Stimulated activated naive CD8-positive, alpha-beta T cell treated with anti-CD3 and anti-CD28 coated beads, Interleukin-15, amount 100 ng/mL, for 72 hours (primary cell): ENCODE data around the gene SLC35A4.

ENCODE experiments used
- ATAC-seq: fragments of 150-1000 bp; cut with Tn5 transposase; 2 replicates; pipeline ENCODE4 v1.10.0; 2021; ENCODE audit warnings: mild to moderate bottlenecking, moderate library complexity
- DNase-seq, 2 donors: peaks; one replicate each; pipeline ENCODE4 v3.0.0; 2021 to 2022
- H3K27ac Mint-ChIP-seq, 2 donors: one replicate each; pipeline ENCODE4 v1.8.0; 2022; ENCODE audit warnings: mild to moderate bottlenecking in 2 of 2, mixed read lengths in 2 of 2, moderate library complexity in 2 of 2
- H3K27me3 Mint-ChIP-seq: one replicate; pipeline ENCODE4 v1.8.0; 2022; ENCODE audit warnings: mixed read lengths
- H3K4me1 Mint-ChIP-seq: one replicate; pipeline ENCODE4 v1.8.0; 2022; ENCODE audit warnings: mild to moderate bottlenecking, mixed read lengths
- H3K4me3 Mint-ChIP-seq, 2 donors: one replicate each; pipeline ENCODE4 v1.8.0; 2022; ENCODE audit warnings: mild to moderate bottlenecking in 2 of 2, mixed read lengths in 2 of 2, moderate library complexity in 1 of 2
- H3K9me3 Mint-ChIP-seq, 2 donors: one replicate each; pipeline ENCODE4 v1.8.0; 2022; ENCODE audit warnings: mixed read lengths in 2 of 2

SLC35A4 gene

DNA sequence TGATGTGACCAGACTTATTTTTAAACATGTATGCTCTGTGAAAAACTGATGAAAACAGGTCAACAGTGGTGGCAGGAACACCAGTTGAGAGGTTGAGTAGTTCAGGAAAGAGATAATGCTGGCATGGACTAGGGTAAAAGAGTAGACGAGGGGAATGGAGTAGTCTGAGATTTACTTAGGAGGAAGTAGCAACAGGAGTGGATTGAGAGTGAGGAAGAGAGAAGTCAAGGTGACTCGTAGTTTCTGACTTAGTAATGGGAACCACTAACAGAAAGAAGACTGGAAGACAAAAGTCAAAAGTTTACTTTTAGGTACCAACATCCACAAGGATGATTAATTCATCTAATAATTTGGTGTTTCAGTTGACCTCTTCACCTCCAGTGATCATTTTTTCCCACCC is 11.0 kb upstream of the SLC35A4 start:
- DNase-seq, result no peak
- no peaks in the 10 kb centered on the region for H3K9me3 Mint-ChIP-seq
- no peaks in the 10 kb centered on the region for H3K27me3 Mint-ChIP-seq
- peaks cover 85% of the 10 kb centered on the region for H3K4me1 Mint-ChIP-seq
- H3K27ac Mint-ChIP-seq, result peak overlapping the region; percentile 22 to 51
- peak overlapping the region; percentile 78 to 90 for H3K4me3 Mint-ChIP-seq
- ATAC-seq, result peak; percentile 31

- H3K27ac Mint-ChIP-seq, result peak overlapping the region; percentile 51 to 83
- H3K4me3 Mint-ChIP-seq, result peak overlapping the region; percentile 78 to 90
- H3K9me3 Mint-ChIP-seq, result no peaks in the 10 kb centered on the region
- ATAC-seq, result no peak
- H3K27me3 Mint-ChIP-seq, result no peaks in the 10 kb centered on the region
- DNase-seq, result no peak
- peaks cover 77% of the 10 kb centered on the region for H3K4me1 Mint-ChIP-seq
Measured at GRCh38 chr5:140554454-140554853, 10.2 kb upstream of the SLC35A4 start.

GRCh38 chr5:140555747-140556312 is 8.8 kb upstream of the SLC35A4 start:
- ATAC-seq (peak; percentile 41), DNase-seq (no peak)
- Mint-ChIP-seq H3K4me3 (peak overlapping the region; percentile 78 to 90), H3K27ac (peak overlapping the region; percentile 44 to 91), H3K4me1 (peaks cover 63% of the 10 kb centered on the region), H3K9me3 (no peaks in the 10 kb centered on the region), H3K27me3 (no peaks in the 10 kb centered on the region)

DNA sequence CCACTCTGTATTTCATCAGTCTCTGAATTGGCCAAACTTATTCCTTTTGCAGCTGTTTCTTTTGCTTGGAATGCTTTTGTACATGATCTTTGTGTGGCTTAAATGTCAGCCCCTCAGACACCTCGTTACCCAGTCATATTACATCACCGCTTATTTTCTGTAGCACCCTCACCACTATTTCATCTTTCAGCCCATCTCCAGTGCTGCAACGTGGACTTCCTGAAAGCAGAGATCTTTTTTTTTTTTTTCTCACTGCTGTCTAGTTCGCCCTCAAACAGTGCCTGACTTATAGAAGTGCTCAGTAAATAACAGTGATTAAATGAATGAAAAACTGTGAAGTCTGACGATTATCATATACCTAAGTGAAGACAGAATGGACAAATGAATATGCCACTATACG is 8.2 kb upstream of the SLC35A4 start:
- H3K4me1 Mint-ChIP-seq, result peaks cover 57% of the 10 kb centered on the region

DNA sequence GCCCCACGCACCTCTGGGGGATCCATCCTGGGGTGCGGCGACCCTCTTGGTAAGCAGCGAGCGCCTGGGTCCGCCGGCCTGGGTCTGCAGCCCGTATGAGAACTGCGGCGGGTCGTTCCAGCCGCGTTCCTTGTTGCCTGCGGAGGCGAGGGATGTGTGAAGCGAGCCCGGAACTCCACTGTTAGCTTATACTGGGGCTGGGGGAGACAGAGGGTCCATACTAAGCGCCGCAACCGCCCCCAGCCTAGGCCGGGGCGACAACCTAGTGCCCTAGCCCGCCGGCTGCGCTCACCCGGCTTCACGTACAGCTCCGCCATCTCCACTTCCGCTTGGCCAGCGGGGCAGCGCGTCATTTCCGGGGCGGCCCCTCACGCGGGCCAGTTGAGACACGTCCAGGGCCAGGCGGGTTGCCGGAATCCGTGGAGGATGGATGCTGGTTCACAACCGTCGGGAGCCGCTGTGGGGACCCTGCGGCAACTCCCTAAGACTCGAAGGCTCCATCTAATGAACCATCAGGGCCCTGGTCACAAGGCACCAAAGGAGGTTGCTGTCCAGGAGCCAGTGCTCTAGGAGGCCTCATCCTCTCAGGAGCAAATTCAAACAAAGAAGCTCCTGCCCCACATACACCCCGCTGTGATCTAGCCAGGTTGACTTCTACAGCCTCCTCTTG is 7.4 kb upstream of the SLC35A4 start, which contains the start of gene SRA1:
Gene SRA1, minus strand, starts transcription at position 338 of the 670 bp plus-strand sequence. Its CDS starts 21 bp downstream, at position 317.
- ATAC-seq (peak; percentile 93), DNase-seq (peak; percentile 82 to 87)
- peaks cover 50% of the 10 kb centered on the region for H3K4me1 Mint-ChIP-seq
- H3K27me3 Mint-ChIP-seq, result no peaks in the 10 kb centered on the region
- H3K4me3 Mint-ChIP-seq, result peak within 1 kb of the TSS; percentile 78 to 90
- peak within 1 kb of the TSS; percentile 95 to 97 for H3K27ac Mint-ChIP-seq
- no peaks in the 10 kb centered on the region for H3K9me3 Mint-ChIP-seq

More for the DNA sequence above, 8.2 kb upstream of the SLC35A4 start:
- Mint-ChIP-seq H3K27ac (peak overlapping the region; percentile 68 to 95), H3K27me3 (no peaks in the 10 kb centered on the region), H3K4me3 (peak overlapping the region; percentile 78 to 90), H3K9me3 (no peaks in the 10 kb centered on the region)
- ATAC-seq (no peak), DNase-seq (no peak)

DNA sequence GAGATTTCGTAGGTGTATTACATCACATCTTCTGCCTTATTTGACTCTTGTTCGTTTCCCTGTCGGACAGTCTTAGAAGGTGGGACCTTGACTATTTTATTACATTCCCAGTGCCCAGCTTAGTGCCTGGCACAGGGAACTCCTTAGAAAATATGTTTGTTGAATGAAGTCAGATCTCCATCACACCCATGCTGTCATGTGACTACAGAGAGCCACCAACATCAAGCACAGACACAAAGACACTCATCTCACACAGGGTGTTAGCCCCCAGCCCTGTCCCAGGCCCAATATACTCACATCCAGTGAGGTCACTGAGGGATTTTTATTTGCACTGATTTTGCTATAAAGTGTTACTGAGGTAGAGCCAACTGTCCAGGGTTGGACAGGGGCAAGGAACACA is 6.7 kb upstream of the SLC35A4 start:
- peak overlapping the region; percentile 95 to 97 for H3K27ac Mint-ChIP-seq
- H3K4me1 Mint-ChIP-seq, result peaks cover 52% of the 10 kb centered on the region
- H3K4me3 Mint-ChIP-seq, result peak overlapping the region; percentile 78 to 90
- no peaks in the 10 kb centered on the region for H3K9me3 Mint-ChIP-seq
- DNase-seq (no peak), ATAC-seq (no peak)
- H3K27me3 Mint-ChIP-seq, result no peaks in the 10 kb centered on the region

DNA sequence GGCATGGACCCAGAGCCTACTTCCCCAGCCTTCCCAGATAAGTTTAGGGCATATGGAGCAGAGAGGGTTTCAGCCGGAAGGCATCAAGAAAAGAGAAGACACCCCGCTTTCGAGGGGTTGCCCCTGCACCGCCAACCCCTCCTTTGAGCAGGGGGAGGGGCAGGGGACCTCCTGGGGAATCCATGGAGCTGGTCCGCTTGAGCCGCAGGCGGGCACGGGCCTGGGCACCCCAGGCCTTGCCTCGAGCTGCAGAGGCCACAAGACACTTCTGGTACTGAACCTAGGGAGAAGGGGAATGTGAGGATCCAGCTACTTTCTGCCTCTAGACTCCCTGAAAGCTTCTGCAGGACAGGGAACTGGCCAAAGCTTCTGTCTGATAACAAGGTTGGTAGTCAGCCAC is 6.1 kb upstream of the SLC35A4 start:
- H3K27me3 Mint-ChIP-seq, result no peaks in the 10 kb centered on the region
- H3K4me1 Mint-ChIP-seq, result peaks cover 52% of the 10 kb centered on the region
- ATAC-seq, result no peak
- no peaks in the 10 kb centered on the region for H3K9me3 Mint-ChIP-seq
- H3K27ac Mint-ChIP-seq, result no peak overlapping the region
- no peak overlapping the region for H3K4me3 Mint-ChIP-seq
- DNase-seq, result no peak

- H3K9me3 Mint-ChIP-seq, result no peaks in the 10 kb centered on the region
- H3K27me3 Mint-ChIP-seq, result no peaks in the 10 kb centered on the region
- DNase-seq, result no peak
- no peak overlapping the region for H3K27ac Mint-ChIP-seq
- H3K4me3 Mint-ChIP-seq, result no peak overlapping the region
- ATAC-seq, result no peak
- H3K4me1 Mint-ChIP-seq, result peaks cover 45% of the 10 kb centered on the region
Measured at GRCh38 chr5:140560227-140560626, 4.4 kb upstream of the SLC35A4 start.

GRCh38 chr5:140561753-140562523 is 2.7 kb upstream of the SLC35A4 start:
- Mint-ChIP-seq H3K27me3 (no peaks in the 10 kb centered on the region), H3K4me3 (no peak overlapping the region), H3K27ac (peak overlapping the region in 1 of 2 donors; percentile 44), H3K9me3 (no peaks in the 10 kb centered on the region), H3K4me1 (peaks cover 48% of the 10 kb centered on the region)
- DNase-seq (no peak), ATAC-seq (no peak)

DNA sequence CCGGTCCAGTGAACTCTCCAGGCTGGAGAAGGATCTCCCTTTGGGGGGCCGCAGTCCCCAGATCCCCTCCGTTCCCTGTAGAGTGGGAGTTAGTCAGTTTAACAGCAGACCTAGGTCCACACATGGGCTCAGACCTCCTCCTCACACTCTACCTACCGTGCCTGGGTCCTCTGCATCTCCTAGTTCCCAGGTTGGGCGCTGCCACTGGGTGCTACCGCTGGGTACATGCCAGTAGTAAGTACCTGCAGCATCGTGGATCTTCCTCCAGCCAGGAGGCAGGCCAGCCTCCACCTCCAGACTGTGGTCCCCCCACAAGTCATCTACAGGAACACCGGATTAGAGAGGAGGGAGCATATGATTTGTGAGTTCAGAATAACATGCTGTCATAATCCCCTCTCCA is 1.0 kb upstream of the SLC35A4 start:
- ATAC-seq, result no peak
- H3K4me3 Mint-ChIP-seq, result peak overlapping the region; percentile 91 to 98
- peak overlapping the region; percentile 89 to 99 for H3K27ac Mint-ChIP-seq
- no peak for DNase-seq
- no peaks in the 10 kb centered on the region for H3K27me3 Mint-ChIP-seq
- H3K4me1 Mint-ChIP-seq, result peaks cover 54% of the 10 kb centered on the region
- no peaks in the 10 kb centered on the region for H3K9me3 Mint-ChIP-seq

GRCh38 chr5:140565024-140565779 is 574 bp downstream of the SLC35A4 start:
- Mint-ChIP-seq H3K9me3 (no peaks in the 10 kb centered on the region), H3K27ac (peak overlapping the region; percentile 96 to 99), H3K4me3 (peak overlapping the region; percentile 91 to 98), H3K27me3 (no peaks in the 10 kb centered on the region), H3K4me1 (peaks cover 69% of the 10 kb centered on the region)
- DNase-seq (no peak), ATAC-seq (peak; percentile 6)

DNA sequence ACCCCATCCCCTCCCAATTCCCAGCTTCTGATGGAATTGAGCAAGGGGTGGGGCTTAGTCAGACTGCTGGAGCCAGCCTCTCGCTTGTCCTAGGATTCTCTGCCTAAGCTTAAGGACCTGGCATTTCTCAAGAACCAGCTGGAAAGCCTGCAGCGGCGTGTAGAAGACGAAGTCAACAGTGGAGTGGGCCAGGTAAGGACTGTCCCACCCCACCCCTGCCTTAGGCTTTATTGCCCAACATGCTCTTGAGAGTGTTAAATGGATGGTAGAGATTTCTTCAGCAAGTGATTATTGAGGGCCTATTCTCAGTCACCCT is 1.1 kb downstream of the SLC35A4 start:
- Mint-ChIP-seq H3K9me3 (no peaks in the 10 kb centered on the region), H3K4me3 (peak overlapping the region; percentile 91 to 98), H3K4me1 (peaks cover 72% of the 10 kb centered on the region), H3K27ac (peak overlapping the region; percentile 96 to 99), H3K27me3 (no peaks in the 10 kb centered on the region)
- DNase-seq, result no peak
- ATAC-seq, result no peak

DNA sequence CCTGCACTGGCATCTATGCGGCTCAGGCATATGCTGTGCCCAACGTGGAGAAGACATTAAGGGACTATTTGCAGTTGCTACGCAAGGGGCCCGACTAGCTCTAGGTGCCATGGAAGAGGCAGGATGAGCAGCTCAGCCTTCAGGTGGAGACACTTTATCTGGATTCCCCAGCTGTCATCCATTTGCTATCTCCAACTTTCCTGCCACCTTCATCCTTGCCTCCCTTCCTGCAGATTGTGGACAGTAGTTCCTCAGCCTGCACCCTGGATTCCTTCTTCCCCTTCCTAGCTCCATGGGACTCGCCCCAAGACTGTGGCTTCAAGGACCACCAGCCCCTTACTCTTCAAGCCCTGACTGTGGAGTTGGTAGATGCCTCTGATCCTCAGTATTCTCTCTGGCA is 2.0 kb downstream of the SLC35A4 start:
- peak overlapping the region in 1 of 2 donors; percentile 35 for H3K27ac Mint-ChIP-seq
- DNase-seq (no peak), ATAC-seq (no peak)
- peak overlapping the region in 1 of 2 donors; percentile 5 for H3K4me3 Mint-ChIP-seq
- H3K9me3 Mint-ChIP-seq, result no peaks in the 10 kb centered on the region
- H3K4me1 Mint-ChIP-seq, result peaks cover 72% of the 10 kb centered on the region
- no peaks in the 10 kb centered on the region for H3K27me3 Mint-ChIP-seq

DNA sequence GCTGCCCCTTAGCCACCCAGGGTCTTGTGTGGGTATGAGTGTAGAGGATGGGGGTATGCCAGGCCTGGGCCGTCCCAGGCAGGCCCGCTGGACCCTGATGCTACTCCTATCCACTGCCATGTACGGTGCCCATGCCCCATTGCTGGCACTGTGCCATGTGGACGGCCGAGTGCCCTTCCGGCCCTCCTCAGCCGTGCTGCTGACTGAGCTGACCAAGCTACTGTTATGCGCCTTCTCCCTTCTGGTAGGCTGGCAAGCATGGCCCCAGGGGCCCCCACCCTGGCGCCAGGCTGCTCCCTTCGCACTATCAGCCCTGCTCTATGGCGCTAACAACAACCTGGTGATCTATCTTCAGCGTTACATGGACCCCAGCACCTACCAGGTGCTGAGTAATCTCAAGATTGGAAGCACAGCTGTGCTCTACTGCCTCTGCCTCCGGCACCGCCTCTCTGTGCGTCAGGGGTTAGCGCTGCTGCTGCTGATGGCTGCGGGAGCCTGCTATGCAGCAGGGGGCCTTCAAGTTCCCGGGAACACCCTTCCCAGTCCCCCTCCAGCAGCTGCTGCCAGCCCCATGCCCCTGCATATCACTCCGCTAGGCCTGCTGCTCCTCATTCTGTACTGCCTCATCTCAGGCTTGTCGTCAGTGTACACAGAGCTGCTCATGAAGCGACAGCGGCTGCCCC is 2.6 kb downstream of the SLC35A4 start:
- H3K27me3 Mint-ChIP-seq, result no peaks in the 10 kb centered on the region
- no peaks in the 10 kb centered on the region for H3K9me3 Mint-ChIP-seq
- no peak for ATAC-seq
- peak overlapping the region in 1 of 2 donors; percentile 83 for H3K27ac Mint-ChIP-seq
- H3K4me3 Mint-ChIP-seq, result peak overlapping the region; percentile 2 to 11
- H3K4me1 Mint-ChIP-seq, result peaks cover 72% of the 10 kb centered on the region
- DNase-seq, result no peak

DNA sequence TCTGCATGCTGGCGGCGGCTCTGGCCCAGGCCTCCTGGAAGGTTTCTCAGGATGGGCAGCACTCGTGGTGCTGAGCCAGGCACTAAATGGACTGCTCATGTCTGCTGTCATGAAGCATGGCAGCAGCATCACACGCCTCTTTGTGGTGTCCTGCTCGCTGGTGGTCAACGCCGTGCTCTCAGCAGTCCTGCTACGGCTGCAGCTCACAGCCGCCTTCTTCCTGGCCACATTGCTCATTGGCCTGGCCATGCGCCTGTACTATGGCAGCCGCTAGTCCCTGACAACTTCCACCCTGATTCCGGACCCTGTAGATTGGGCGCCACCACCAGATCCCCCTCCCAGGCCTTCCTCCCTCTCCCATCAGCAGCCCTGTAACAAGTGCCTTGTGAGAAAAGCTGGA is 3.2 kb downstream of the SLC35A4 start:
- peaks cover 66% of the 10 kb centered on the region for H3K4me1 Mint-ChIP-seq
- H3K27me3 Mint-ChIP-seq, result no peaks in the 10 kb centered on the region
- peak overlapping the region in 1 of 2 donors; percentile 83 for H3K27ac Mint-ChIP-seq
- ATAC-seq (no peak), DNase-seq (no peak)
- no peaks in the 10 kb centered on the region for H3K9me3 Mint-ChIP-seq
- H3K4me3 Mint-ChIP-seq, result peak overlapping the region; percentile 2 to 11
